Hepatocyte (in vitro differentiated cells): ENCODE measurements around the gene CHAF1A. TPM values are rescaled to one million over a fixed set of nuclear protein-coding genes. Genes with fewer than 3 reads are reported as not detected.
A peak's percentile ranks its signal among the peaks of the same experiment; 100 is the strongest.

Source experiments
- DNase-seq: peaks from one replicate; pipeline ENCODE4 v3.0.0-alpha.2; 2016; ENCODE audit warnings: low spot score
- H2AFZ ChIP-seq: fragments of 200-600 bp; sonication (generic); 2 replicates; pipeline ENCODE4 v1.6.0; 2016; ENCODE audit warnings: antibody characterized with exemption, mild to moderate bottlenecking
- H3K27ac ChIP-seq: fragments of 200-600 bp; sonication (generic); 2 replicates; pipeline ENCODE4 v1.5.1; 2016; ENCODE audit warnings: mild to moderate bottlenecking
- H3K27me3 ChIP-seq: fragments of 200-600 bp; sonication (generic); 2 replicates; pipeline ENCODE4 v1.6.1; 2016
- H3K36me3 ChIP-seq: fragments of 200-600 bp; sonication (generic); replicated peaks from 2 replicates; pipeline ENCODE4 v1.5.1; 2016; ENCODE audit warnings: low read depth; ENCODE audit not compliant: insufficient read depth
- H3K4me1 ChIP-seq: fragments of 200-600 bp; sonication (generic); 2 replicates; pipeline ENCODE4 v1.5.1; 2016; ENCODE audit warnings: mild to moderate bottlenecking, moderate library complexity; ENCODE audit not compliant: insufficient read depth
- H3K4me2 ChIP-seq: fragments of 200-600 bp; sonication (generic); 2 replicates; pipeline ENCODE4 v1.6.0; 2016
- H3K4me3 ChIP-seq: fragments of 200-600 bp; sonication (generic); 2 replicates; pipeline ENCODE4 v1.5.1; 2016; ENCODE audit warnings: mild to moderate bottlenecking
- H3K79me2 ChIP-seq: fragments of 200-600 bp; sonication (generic); 2 replicates; pipeline ENCODE4 v1.6.0; 2017; ENCODE audit warnings: mild to moderate bottlenecking
- H3K9me2 ChIP-seq: fragments of 200-600 bp; sonication (generic); replicated peaks from 2 replicates; pipeline ENCODE4 v1.6.0; 2017; ENCODE audit warnings: mild to moderate bottlenecking; ENCODE audit not compliant: insufficient read depth
- H3K9me3 ChIP-seq: fragments of 200-600 bp; sonication (generic); 2 replicates; pipeline ENCODE4 v1.5.1; 2016; ENCODE audit warnings: low read depth, mild to moderate bottlenecking
- H4K20me1 ChIP-seq: fragments of 200-600 bp; sonication (generic); 2 replicates; pipeline ENCODE4 v1.6.0; 2016; ENCODE audit warnings: mild to moderate bottlenecking; ENCODE audit not compliant: insufficient read depth, poor library complexity, severe bottlenecking
- EZH2 ChIP-seq: fragments of 200-600 bp; sonication (generic); IDR thresholded peaks from 2 replicates; pipeline ENCODE4 v1.6.1; 2016; ENCODE audit warnings: antibody characterized with exemption, mild to moderate bottlenecking, borderline replicate concordance
- EZH2phosphoT487 ChIP-seq: fragments of 200-600 bp; sonication (generic); IDR thresholded peaks from one replicate; pipeline ENCODE4 v1.6.1; 2018; ENCODE audit warnings: antibody characterized with exemption, mild to moderate bottlenecking, low read depth, moderate library complexity; ENCODE audit not compliant: unreplicated experiment, severe bottlenecking
- WGBS: methylation state at CpG from one replicate; pipeline ENCODE4 v1.1.6; 2016; ENCODE audit warnings: low lambda C conversion rate; ENCODE audit errors: missing lambda C conversion rate; 5-methylcytosine and 5-hydroxymethylcytosine counted together
- polyA plus RNA-seq: library from polyadenylated mRNA; unstranded; fragments of >200 nt; fragmentation: Nextera tagmentation; extraction: Ambion mirVana; gene quantifications from 2 replicates; pipeline ENCODE4 v1.2.1, GENCODE V29; 2016
- total RNA-seq: library from RNA; depleted of rRNA; stranded (reverse); fragments of >200 nt; gene quantifications from 2 replicates; pipeline ENCODE4 v1.2.3, GENCODE V29; 2014
- TF ChIP-seq, protein P1 (sequence below): fragments of 200-600 bp; sonication (generic); IDR thresholded peaks from 2 replicates; pipeline ENCODE4 v1.5.1; 2016; ENCODE audit warnings: antibody characterized with exemption, mild to moderate bottlenecking; ENCODE audit not compliant: poor library complexity

Gene CHAF1A
- total and polyA plus RNA-seq, 2 experiments from 2014 or later, result 6.2 to 6.5 TPM

- no peaks in the 10 kb centered on the region for H3K36me3 ChIP-seq
- H3K27ac ChIP-seq, result peak overlapping the region; percentile 75
- DNase-seq, result no peak
- H3K4me2 ChIP-seq, result no peak overlapping the region
- 94% methylated on average over 25 of the region's 25 CpGs for WGBS
- H3K9me2 ChIP-seq, result no peaks in the 10 kb centered on the region
- H3K9me3 ChIP-seq, result no peaks in the 10 kb centered on the region
- TF ChIP-seq, protein P1, sequence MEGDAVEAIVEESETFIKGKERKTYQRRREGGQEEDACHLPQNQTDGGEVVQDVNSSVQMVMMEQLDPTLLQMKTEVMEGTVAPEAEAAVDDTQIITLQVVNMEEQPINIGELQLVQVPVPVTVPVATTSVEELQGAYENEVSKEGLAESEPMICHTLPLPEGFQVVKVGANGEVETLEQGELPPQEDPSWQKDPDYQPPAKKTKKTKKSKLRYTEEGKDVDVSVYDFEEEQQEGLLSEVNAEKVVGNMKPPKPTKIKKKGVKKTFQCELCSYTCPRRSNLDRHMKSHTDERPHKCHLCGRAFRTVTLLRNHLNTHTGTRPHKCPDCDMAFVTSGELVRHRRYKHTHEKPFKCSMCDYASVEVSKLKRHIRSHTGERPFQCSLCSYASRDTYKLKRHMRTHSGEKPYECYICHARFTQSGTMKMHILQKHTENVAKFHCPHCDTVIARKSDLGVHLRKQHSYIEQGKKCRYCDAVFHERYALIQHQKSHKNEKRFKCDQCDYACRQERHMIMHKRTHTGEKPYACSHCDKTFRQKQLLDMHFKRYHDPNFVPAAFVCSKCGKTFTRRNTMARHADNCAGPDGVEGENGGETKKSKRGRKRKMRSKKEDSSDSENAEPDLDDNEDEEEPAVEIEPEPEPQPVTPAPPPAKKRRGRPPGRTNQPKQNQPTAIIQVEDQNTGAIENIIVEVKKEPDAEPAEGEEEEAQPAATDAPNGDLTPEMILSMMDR, result no peak
- TF ChIP-seq EZH2, result no peak
- no peak for TF ChIP-seq EZH2phosphoT487
- no peaks in the 10 kb centered on the region for H3K27me3 ChIP-seq
- H3K4me1 ChIP-seq, result peaks cover 20% of the 10 kb centered on the region
- no peaks in the 10 kb centered on the region for H4K20me1 ChIP-seq
- H3K79me2 ChIP-seq, result no peaks in the 10 kb centered on the region
- no peak overlapping the region for H2AFZ ChIP-seq
- no peak overlapping the region for H3K4me3 ChIP-seq
These were observed 43.5 kb upstream of the CHAF1A start for GRCh38 chr19:4358709-4359626.

DNA sequence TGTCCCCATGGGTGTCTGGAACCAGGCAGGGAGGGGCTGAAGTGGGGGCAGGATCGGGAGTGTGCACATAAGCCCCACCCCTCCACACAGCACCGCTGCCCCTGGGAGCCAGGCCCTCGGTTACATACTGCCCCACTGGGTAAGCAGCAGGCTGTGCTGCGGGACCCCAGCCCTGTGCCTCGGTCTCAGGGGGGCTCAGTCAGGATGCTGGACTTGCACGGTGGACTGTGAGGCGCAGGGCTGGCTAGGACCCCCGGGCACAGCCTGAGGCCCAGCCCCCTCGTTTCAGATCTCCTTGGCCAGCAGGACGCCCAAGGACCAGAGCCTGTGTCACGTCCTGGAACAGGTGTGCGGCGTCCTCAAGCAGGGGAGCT, 42.8 kb upstream of the CHAF1A start:
- Histone ChIP-seq H3K36me3 (no peaks in the 10 kb centered on the region), H3K79me2 (no peaks in the 10 kb centered on the region), H3K4me1 (peaks cover 20% of the 10 kb centered on the region), H3K27ac (peak overlapping the region; percentile 75), H3K9me3 (no peaks in the 10 kb centered on the region), H4K20me1 (no peaks in the 10 kb centered on the region), H3K9me2 (no peaks in the 10 kb centered on the region), H2AFZ (no peak overlapping the region), H3K4me3 (no peak overlapping the region), H3K4me2 (no peak overlapping the region), H3K27me3 (no peaks in the 10 kb centered on the region)
- TF ChIP-seq, protein P1, result no peak
- TF ChIP-seq EZH2phosphoT487, result no peak
- no peak for TF ChIP-seq EZH2
- WGBS, result 80% methylated on average over 13 of the region's 13 CpGs
- DNase-seq, result no peak

GRCh38 chr19:4360081-4360569, 42.3 kb upstream of the CHAF1A start:
- 54% methylated on average over 9 of the region's 9 CpGs for WGBS
- Histone ChIP-seq H3K27me3 (no peaks in the 10 kb centered on the region), H3K9me2 (no peaks in the 10 kb centered on the region), H3K4me2 (no peak overlapping the region), H3K4me1 (peaks cover 20% of the 10 kb centered on the region), H3K27ac (peak overlapping the region; percentile 75), H3K36me3 (no peaks in the 10 kb centered on the region), H4K20me1 (no peaks in the 10 kb centered on the region), H3K9me3 (no peaks in the 10 kb centered on the region), H2AFZ (no peak overlapping the region), H3K79me2 (no peaks in the 10 kb centered on the region), H3K4me3 (no peak overlapping the region)
- DNase-seq, result no peak
- TF ChIP-seq EZH2 (no peak), EZH2phosphoT487 (no peak)
- TF ChIP-seq, protein P1, result no peak
